Smooth muscle cell (in vitro differentiated cells): ENCODE results near the gene CFL2. TPM values are rescaled to one million over a fixed set of nuclear protein-coding genes. Genes with fewer than 3 reads are reported as not detected.

Experiments
- DNase-seq: peaks from one replicate; lab custom pipeline; 2025; ENCODE audit not compliant: unreplicated experiment; lab: John Stamatoyannopoulos, UW
- H2AFZ ChIP-seq: fragments of 200-600 bp; sonication (generic); 2 replicates; pipeline ENCODE4 v1.6.0; 2016; ENCODE audit warnings: antibody characterized with exemption, low read depth, mild to moderate bottlenecking
- H3F3A ChIP-seq: fragments of 200-600 bp; sonication (generic); 2 replicates; pipeline ENCODE4 v1.6.0; 2017; ENCODE audit warnings: antibody characterized with exemption, low read depth
- H3K27ac ChIP-seq: fragments of 200-600 bp; sonication (generic); 2 replicates; pipeline ENCODE4 v1.5.1; 2016; ENCODE audit warnings: low read depth, mild to moderate bottlenecking
- H3K27me3 ChIP-seq: fragments of 200-600 bp; sonication (generic); 2 replicates; pipeline ENCODE4 v1.6.1; 2016; ENCODE audit warnings: low read depth, mild to moderate bottlenecking
- H3K36me3 ChIP-seq: fragments of 200-600 bp; sonication (generic); 2 replicates; pipeline ENCODE4 v1.5.1; 2016; ENCODE audit warnings: low read depth
- H3K4me1 ChIP-seq: fragments of 200-600 bp; sonication (generic); 2 replicates; pipeline ENCODE4 v1.5.1; 2016; ENCODE audit warnings: low read depth
- H3K4me2 ChIP-seq: fragments of 200-600 bp; sonication (generic); 2 replicates; pipeline ENCODE4 v1.6.0; 2016; ENCODE audit warnings: mild to moderate bottlenecking
- H3K4me3 ChIP-seq: fragments of 200-600 bp; sonication (generic); 2 replicates; pipeline ENCODE4 v1.5.1; 2016; ENCODE audit warnings: mild to moderate bottlenecking
- H3K79me2 ChIP-seq: fragments of 200-600 bp; sonication (generic); 2 replicates; pipeline ENCODE4 v1.6.0; 2016; ENCODE audit warnings: low read depth, mild to moderate bottlenecking
- H3K9ac ChIP-seq: fragments of 200-600 bp; sonication (generic); 2 replicates; pipeline ENCODE4 v1.6.0; 2016; ENCODE audit warnings: low read depth
- H3K9me3 ChIP-seq: fragments of 200-600 bp; sonication (generic); replicated peaks from 2 replicates; pipeline ENCODE4 v1.5.1; 2016; ENCODE audit warnings: low read depth
- H4K20me1 ChIP-seq: fragments of 200-600 bp; sonication (generic); 2 replicates; pipeline ENCODE4 v1.6.0; 2016; ENCODE audit warnings: low read depth
- CTCF ChIP-seq: fragments of 200-600 bp; sonication (generic); IDR thresholded peaks from 2 replicates; pipeline ENCODE4 v1.5.1; 2017; ENCODE audit warnings: borderline replicate concordance, mild to moderate bottlenecking, antibody characterized with exemption; ENCODE audit not compliant: insufficient read depth, poor library complexity, severe bottlenecking
- WGBS: methylation state at CpG from one replicate; pipeline ENCODE4 v1.1.7; 2016; ENCODE audit warnings: low lambda C conversion rate; 5-methylcytosine and 5-hydroxymethylcytosine counted together
- polyA plus RNA-seq: library from polyadenylated mRNA; unstranded; fragments of >200 nt; fragmentation: Nextera tagmentation; extraction: Ambion mirVana; gene quantifications from 2 replicates; pipeline ENCODE4 v1.2.1, GENCODE V29; 2016
- total RNA-seq: library from RNA; depleted of rRNA; stranded (reverse); fragments of >200 nt; gene quantifications from 2 replicates; pipeline ENCODE4 v1.2.3, GENCODE V29; 2014

Gene CFL2
- total and polyA plus RNA-seq, 2 experiments from 2014 or later, result 64.5 to 71.7 TPM

- H4K20me1 ChIP-seq, result no peaks in the 10 kb centered on the region
- H3K36me3 ChIP-seq, result no peaks in the 10 kb centered on the region
- TF ChIP-seq CTCF, result no peak
- H2AFZ ChIP-seq, result no peak overlapping the region
- no peak overlapping the region for H3K4me2 ChIP-seq
- no peak overlapping the region for H3K4me3 ChIP-seq
- no peaks in the 10 kb centered on the region for H3K9me3 ChIP-seq
- H3F3A ChIP-seq, result no peaks in the 10 kb centered on the region
- no peaks in the 10 kb centered on the region for H3K79me2 ChIP-seq
- WGBS, result 98% methylated on average over 2 of the region's 2 CpGs
- no peak overlapping the region for H3K9ac ChIP-seq
- H3K27me3 ChIP-seq, result no peaks in the 10 kb centered on the region
- DNase-seq, result no peak
- H3K27ac ChIP-seq, result no peak overlapping the region
- H3K4me1 ChIP-seq, result no peaks in the 10 kb centered on the region
These were observed 35.8 kb upstream of the CFL2 start for GRCh38 chr14:34750233-34750632.

GRCh38 chr14:34749408-34749807 lies 35.0 kb upstream of the CFL2 start:
- no peaks in the 10 kb centered on the region for H3K36me3 ChIP-seq
- no peaks in the 10 kb centered on the region for H3F3A ChIP-seq
- H3K4me2 ChIP-seq, result no peak overlapping the region
- no peak overlapping the region for H3K9ac ChIP-seq
- no peaks in the 10 kb centered on the region for H3K79me2 ChIP-seq
- 77% methylated on average over 6 of the region's 6 CpGs for WGBS
- no peak for TF ChIP-seq CTCF
- no peaks in the 10 kb centered on the region for H3K4me1 ChIP-seq
- H3K27ac ChIP-seq, result no peak overlapping the region
- no peak for DNase-seq
- H4K20me1 ChIP-seq, result no peaks in the 10 kb centered on the region
- H3K27me3 ChIP-seq, result no peaks in the 10 kb centered on the region
- no peaks in the 10 kb centered on the region for H3K9me3 ChIP-seq
- no peak overlapping the region for H3K4me3 ChIP-seq
- H2AFZ ChIP-seq, result no peak overlapping the region

GRCh38 chr14:34742270-34743115 lies 28.1 kb upstream of the CFL2 start:
- WGBS, result 90% methylated on average over 8 of the region's 8 CpGs
- H3K4me3 ChIP-seq, result no peak overlapping the region

More at GRCh38 chr14:34742270-34743115, 28.1 kb upstream of the CFL2 start:
- Histone ChIP-seq H3K4me2 (no peak overlapping the region), H3K36me3 (no peaks in the 10 kb centered on the region), H3K79me2 (no peaks in the 10 kb centered on the region), H2AFZ (no peak overlapping the region), H3K27me3 (no peaks in the 10 kb centered on the region), H3K9me3 (no peaks in the 10 kb centered on the region), H3K27ac (no peak overlapping the region), H4K20me1 (no peaks in the 10 kb centered on the region), H3K9ac (no peak overlapping the region), H3K4me1 (no peaks in the 10 kb centered on the region), H3F3A (no peaks in the 10 kb centered on the region)
- no peak for DNase-seq
- TF ChIP-seq CTCF, result no peak
